ENCODE data around the gene SLC35F6.

DNA sequence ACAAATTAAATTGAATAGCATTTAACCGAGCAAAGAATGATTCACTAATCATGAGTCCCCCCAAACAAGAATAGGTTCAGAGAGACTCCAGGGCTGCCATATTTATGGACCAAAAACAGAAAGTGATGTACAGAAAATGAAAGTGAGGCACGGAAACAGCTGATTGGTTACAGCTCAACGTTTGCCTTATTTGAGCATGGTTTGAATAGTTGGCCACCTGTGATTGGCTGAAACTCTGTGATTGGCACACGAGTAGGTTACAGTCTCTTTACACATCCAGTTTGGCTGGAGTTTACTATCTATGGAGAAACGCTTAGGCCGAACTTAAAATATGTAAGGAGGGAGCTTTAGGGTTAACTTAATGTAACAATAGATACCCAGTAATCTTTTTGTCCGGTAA is 56.8 kb downstream of the SLC35F6 start:
- TF ChIP-seq, protein P1, sequence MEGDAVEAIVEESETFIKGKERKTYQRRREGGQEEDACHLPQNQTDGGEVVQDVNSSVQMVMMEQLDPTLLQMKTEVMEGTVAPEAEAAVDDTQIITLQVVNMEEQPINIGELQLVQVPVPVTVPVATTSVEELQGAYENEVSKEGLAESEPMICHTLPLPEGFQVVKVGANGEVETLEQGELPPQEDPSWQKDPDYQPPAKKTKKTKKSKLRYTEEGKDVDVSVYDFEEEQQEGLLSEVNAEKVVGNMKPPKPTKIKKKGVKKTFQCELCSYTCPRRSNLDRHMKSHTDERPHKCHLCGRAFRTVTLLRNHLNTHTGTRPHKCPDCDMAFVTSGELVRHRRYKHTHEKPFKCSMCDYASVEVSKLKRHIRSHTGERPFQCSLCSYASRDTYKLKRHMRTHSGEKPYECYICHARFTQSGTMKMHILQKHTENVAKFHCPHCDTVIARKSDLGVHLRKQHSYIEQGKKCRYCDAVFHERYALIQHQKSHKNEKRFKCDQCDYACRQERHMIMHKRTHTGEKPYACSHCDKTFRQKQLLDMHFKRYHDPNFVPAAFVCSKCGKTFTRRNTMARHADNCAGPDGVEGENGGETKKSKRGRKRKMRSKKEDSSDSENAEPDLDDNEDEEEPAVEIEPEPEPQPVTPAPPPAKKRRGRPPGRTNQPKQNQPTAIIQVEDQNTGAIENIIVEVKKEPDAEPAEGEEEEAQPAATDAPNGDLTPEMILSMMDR (IDR thresholded peaks at IDR 0.05), result no peak
- no peak for TF ChIP-seq EP300 (IDR thresholded peaks at IDR 0.05)
